ENCODE results near the gene EEF2.
"Not testable (repeated sequence)": the region's sequence is repeated elsewhere in the genome, so short reads cannot be mapped to it uniquely, and the experiment has no call there.

Gene EEF2

GRCh38 chr19:4014541-4015491 lies 29.6 kb upstream of the EEF2 start:
- no peak for DNase-seq (ENCODE audit: low read depth in 2 of 2)

- DNase-seq (ENCODE audit: low read depth in 2 of 2), result no peak
Observed at GRCh38 chr19:4013886-4014540, 28.8 kb upstream of the EEF2 start.

GRCh38 chr19:4012975-4013634 lies 27.8 kb upstream of the EEF2 start:
- no peak for DNase-seq (ENCODE audit: low read depth in 2 of 2)

GRCh38 chr19:4012092-4012974 lies 27.1 kb upstream of the EEF2 start:
- no peak for DNase-seq (ENCODE audit: low read depth in 2 of 2)

GRCh38 chr19:4011430-4011829 lies 26.2 kb upstream of the EEF2 start:
- not testable (repeated sequence) for DNase-seq (ENCODE audit: low read depth in 2 of 2)

GRCh38 chr19:4010808-4011110 lies 25.5 kb upstream of the EEF2 start:
- no peak for DNase-seq (ENCODE audit: low read depth in 2 of 2)

GRCh38 chr19:4009990-4010807 lies 24.9 kb upstream of the EEF2 start:
- DNase-seq (ENCODE audit: low read depth in 2 of 2), result no peak

- no peak for DNase-seq (ENCODE audit: low read depth in 2 of 2)
Observed at GRCh38 chr19:4007836-4008539, 22.7 kb upstream of the EEF2 start.

- DNase-seq (ENCODE audit: low read depth in 2 of 2), result peak; percentile 83 to 93
Observed at GRCh38 chr19:4007021-4007835, 22.0 kb upstream of the EEF2 start, which contains the start of gene PIAS4. PIAS4 (plus strand) TSS chr19:4007736; CDS start chr19:4007761, 25 bp downstream.

- DNase-seq (ENCODE audit: low read depth in 2 of 2), result not testable (repeated sequence)
Observed at GRCh38 chr19:4005436-4005835, 20.2 kb upstream of the EEF2 start.

- not testable (repeated sequence) for DNase-seq (ENCODE audit: low read depth in 2 of 2)
Observed at GRCh38 chr19:4000798-4001197, 15.5 kb upstream of the EEF2 start.

- not testable (repeated sequence) for DNase-seq (ENCODE audit: low read depth in 2 of 2)
Observed at GRCh38 chr19:3998667-3999412, 13.6 kb upstream of the EEF2 start.

GRCh38 chr19:3995607-3996006 lies 10.3 kb upstream of the EEF2 start:
- no peak for DNase-seq (ENCODE audit: low read depth in 2 of 2)

GRCh38 chr19:3990815-3991117 lies 5.5 kb upstream of the EEF2 start:
- no peak for DNase-seq (ENCODE audit: low read depth in 2 of 2)

GRCh38 chr19:3987619-3988371 lies 2.5 kb upstream of the EEF2 start:
- DNase-seq (ENCODE audit: low read depth in 2 of 2), result peak; percentile 69 to 82

GRCh38 chr19:3986260-3987041 lies 1.2 kb upstream of the EEF2 start:
- no peak for DNase-seq (ENCODE audit: low read depth in 2 of 2)

GRCh38 chr19:3985643-3986259 lies 488 bp upstream of the EEF2 start:
- no peak for DNase-seq (ENCODE audit: low read depth in 2 of 2)

Data from stimulated activated CD8-positive, alpha-beta memory T cell treated with anti-CD3 and anti-CD28 coated beads, Interleukin-7, amount 100 ng/mL, for 1 hour (primary cell).